Upper lobe of left lung (tissue), 6 donors: ENCODE data around the gene GPC1. TPM values are rescaled to one million over a fixed set of nuclear protein-coding genes. Genes with fewer than 3 reads are reported as not detected.

ENCODE experiments used
- ATAC-seq, 2 donors: fragments of 200-7000 bp; cut with Tn5 transposase; one replicate each; pipeline ENCODE4 v1.9.1; 2022; ENCODE audit warnings: mild to moderate bottlenecking in 2 of 2, moderate library complexity in 2 of 2; ENCODE audit not compliant: low FRiP score in 2 of 2
- DNase-seq, 2 donors: peaks; one replicate each; pipeline ENCODE4 v3.0.0-alpha.2; 2019 to 2020
- H3K27ac ChIP-seq, 4 donors: fragments of 200-600 bp; sonication (generic); one replicate each; pipeline ENCODE4 v1.5.1; 2016 to 2019
- H3K27me3 ChIP-seq, 4 donors: fragments of 200-600 bp; sonication (generic); one replicate each; pipeline ENCODE4 v1.5.1; 2017 to 2019
- H3K36me3 ChIP-seq, 4 donors: fragments of 200-600 bp; sonication (generic); one replicate each; pipeline ENCODE4 v1.5.1; 2016 to 2019
- H3K4me1 ChIP-seq, 4 donors: fragments of 200-600 bp; sonication (generic); one replicate each; pipeline ENCODE4 v1.5.1; 2018 to 2019
- H3K4me3 ChIP-seq, 4 donors: fragments of 200-600 bp; sonication (generic); one replicate each; pipeline ENCODE4 v1.5.1; 2017 to 2019; ENCODE audit warnings: mild to moderate bottlenecking in 2 of 4, moderate library complexity in 1 of 4
- H3K9me3 ChIP-seq, 4 donors: fragments of 200-600 bp; sonication (generic); one replicate each; pipeline ENCODE4 v1.5.1; 2018 to 2019
- CTCF ChIP-seq, 6 experiments: fragments of 450-650 bp in 4 of 6; fragments of 200-600 bp in 2 of 6; sonication (generic) in 2 of 6; IDR thresholded peaks; one replicate each; pipeline ENCODE4 v1.5.1; 2016 to 2019; ENCODE audit warnings: antibody characterized with exemption in 6 of 6
- EP300 ChIP-seq, 4 donors: sonication (generic); formaldehyde crosslinking; IDR thresholded peaks; one replicate each; pipeline ENCODE4 v1.5.1; 2017; ENCODE audit warnings: antibody characterized with exemption in 4 of 4, control low read depth in 2 of 4
- POLR2A ChIP-seq, 4 donors: fragments of 450-650 bp; IDR thresholded peaks; one replicate each; pipeline ENCODE4 v1.5.1; 2016 to 2017; ENCODE audit warnings: antibody characterized with exemption in 4 of 4, mild to moderate bottlenecking in 2 of 4
- POLR2AphosphoS5 ChIP-seq, 2 donors: sonication (generic); formaldehyde crosslinking; IDR thresholded peaks; one replicate each; pipeline ENCODE4 v1.5.1; 2017; ENCODE audit warnings: antibody characterized with exemption in 2 of 2
- WGBS, 2 donors: methylation state at CpG; one replicate each; pipeline ENCODE4 v1.1.5; 2017 to 2018; 5-methylcytosine and 5-hydroxymethylcytosine counted together
- total RNA-seq, 6 donors: library from RNA; depleted of rRNA in 4 of 6; stranded (reverse); fragments of >200 nt in 4 of 6; gene quantifications; one replicate each; pipeline versions ENCODE4 v1.1.0 to v1.2.1, GENCODE V29; 2016 to 2021
- donor health status: DM: no; HTN: no; CAD: no; lungs with moderate emphysema.
- donor health status: DM: no; HTN: yes; CAD: no; lungs with severe emphysema.

GPC1 gene
- total RNA-seq, 6 donors from 2014 or later, result 16.8 to 45.5 (median 33.2) TPM

- Histone ChIP-seq H3K9me3 (no peaks in the 10 kb centered on the region), H3K4me1 (no peaks in the 10 kb centered on the region), H3K27me3 (no peaks in the 10 kb centered on the region), H3K36me3 (no peaks in the 10 kb centered on the region), H3K27ac (no peak overlapping the region), H3K4me3 (no peak overlapping the region)
- whole genome bisulfite sequencing, 2 donors, result 79 to 93% methylated on average over 3 to 12 of the region's 12 CpGs
- DNase-seq (peak in 1 of 2 donors; percentile 41), ATAC-seq (no peak)
- TF ChIP-seq EP300 (IDR thresholded peaks at IDR 0.05), result no peak
- no peak for TF ChIP-seq POLR2AphosphoS5 (IDR thresholded peaks at IDR 0.05)
- no peak for TF ChIP-seq CTCF (IDR thresholded peaks at IDR 0.05)
These were observed 34.2 kb upstream of the GPC1 start for GRCh38 chr2:240401308-240401707.

DNA sequence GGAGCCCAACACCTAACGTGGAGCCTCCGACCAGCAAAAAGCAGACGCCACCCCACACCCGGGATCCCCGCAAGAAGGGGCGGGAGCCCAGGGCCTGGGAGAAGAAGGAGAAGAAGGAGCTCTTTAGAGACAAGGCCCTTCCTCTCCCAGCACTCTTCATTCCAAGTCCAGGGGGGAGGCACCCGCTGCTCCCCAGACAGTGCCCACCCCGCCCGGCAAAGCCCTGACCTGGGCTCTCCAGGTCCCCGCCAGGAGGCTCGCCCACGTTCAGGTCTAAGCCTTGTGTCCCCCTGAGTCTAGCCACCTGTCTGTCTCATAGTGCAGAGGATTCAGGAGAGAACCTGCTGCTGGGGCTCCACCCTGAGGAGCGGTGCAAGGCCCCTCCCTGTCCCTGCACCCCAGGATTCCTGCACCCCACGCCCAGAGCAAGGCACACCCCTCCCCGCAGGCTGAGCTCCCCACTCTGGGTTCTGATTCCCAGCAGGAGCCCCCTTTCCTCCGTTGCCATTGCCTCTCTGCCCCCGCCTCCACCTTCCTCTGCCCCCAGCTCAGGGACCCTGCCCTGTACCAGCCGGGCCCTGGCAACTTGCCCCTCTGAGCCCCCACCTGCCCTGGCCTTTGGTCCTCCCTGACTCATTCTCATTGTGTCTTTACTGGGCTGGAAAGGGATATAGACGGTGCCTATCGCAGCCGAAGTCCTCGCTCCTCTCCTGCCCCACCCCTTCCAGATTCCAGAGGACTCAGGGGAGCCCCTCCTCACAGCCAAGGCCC is 33.5 kb upstream of the GPC1 start:
- Histone ChIP-seq H3K4me1 (no peaks in the 10 kb centered on the region), H3K27ac (no peak overlapping the region), H3K27me3 (no peaks in the 10 kb centered on the region), H3K36me3 (no peaks in the 10 kb centered on the region), H3K9me3 (no peaks in the 10 kb centered on the region), H3K4me3 (no peak overlapping the region)
- ATAC-seq, result no peak
- 85 to 87% methylated on average over 10 to 21 of the region's 22 CpGs for WGBS, 2 donors
- DNase-seq, result peak in 1 of 2 donors; percentile 57
- TF ChIP-seq POLR2A (IDR thresholded peaks at IDR 0.05), result no peak
- no peak for TF ChIP-seq EP300 (IDR thresholded peaks at IDR 0.05)
- no peak for TF ChIP-seq POLR2AphosphoS5 (IDR thresholded peaks at IDR 0.05)
- no peak for TF ChIP-seq CTCF (IDR thresholded peaks at IDR 0.05)

- Histone ChIP-seq H3K27ac (no peak overlapping the region), H3K27me3 (no peaks in the 10 kb centered on the region), H3K36me3 (no peaks in the 10 kb centered on the region), H3K9me3 (no peaks in the 10 kb centered on the region), H3K4me3 (no peak overlapping the region), H3K4me1 (no peaks in the 10 kb centered on the region)
- DNase-seq (peak in 1 of 2 donors; percentile 57), ATAC-seq (no peak)
- WGBS, 2 donors, result 76 to 84% methylated on average over 17 to 18 of the region's 18 CpGs
- TF ChIP-seq CTCF (IDR thresholded peaks at IDR 0.05) (no peak), EP300 (IDR thresholded peaks at IDR 0.05) (no peak), POLR2AphosphoS5 (IDR thresholded peaks at IDR 0.05) (no peak), POLR2A (IDR thresholded peaks at IDR 0.05) (no peak)
These were observed 32.7 kb upstream of the GPC1 start for GRCh38 chr2:240402566-240403272.

DNA sequence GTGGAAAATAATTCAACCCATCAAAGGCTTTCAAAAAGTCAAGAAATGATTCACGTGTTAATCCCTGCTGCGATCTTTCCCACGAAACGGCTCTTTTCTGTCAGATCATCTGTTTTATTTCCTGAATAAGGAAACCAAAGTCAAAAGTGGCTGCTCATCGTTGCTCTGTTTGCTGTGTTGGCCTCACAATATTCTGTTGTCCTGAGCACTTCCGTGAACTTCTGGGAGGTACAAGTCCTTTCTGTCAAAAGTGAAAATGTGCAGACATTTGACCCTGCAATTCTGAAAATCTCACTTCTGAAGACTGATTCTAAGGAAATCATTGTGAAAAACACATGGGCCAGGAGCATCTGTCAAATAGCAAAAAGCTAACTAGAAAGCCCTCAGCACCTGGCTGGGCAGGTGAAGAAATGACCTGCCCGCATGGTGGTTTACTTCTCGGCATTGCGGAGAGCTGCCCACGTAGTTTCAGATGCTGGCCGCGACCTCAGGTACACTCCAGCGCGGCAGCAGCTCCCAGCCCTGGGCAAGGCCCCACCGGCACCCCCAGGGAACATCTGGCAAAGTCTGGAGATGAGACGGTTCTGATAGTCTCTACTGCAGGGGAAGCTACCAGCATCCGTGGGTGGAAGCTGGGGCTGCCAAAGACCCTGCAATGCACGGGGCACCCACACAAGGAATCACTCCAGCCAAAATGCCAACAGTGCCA is 31.9 kb upstream of the GPC1 start:
- Histone ChIP-seq H3K27ac (no peak overlapping the region), H3K36me3 (no peaks in the 10 kb centered on the region), H3K27me3 (no peaks in the 10 kb centered on the region), H3K4me3 (no peak overlapping the region), H3K9me3 (no peaks in the 10 kb centered on the region), H3K4me1 (no peaks in the 10 kb centered on the region)
- TF ChIP-seq EP300 (IDR thresholded peaks at IDR 0.05) (no peak), POLR2A (IDR thresholded peaks at IDR 0.05) (no peak), POLR2AphosphoS5 (IDR thresholded peaks at IDR 0.05) (no peak), CTCF (IDR thresholded peaks at IDR 0.05) (no peak)
- WGBS, 2 donors, result 63 to 84% methylated on average over 18 of the region's 18 CpGs
- DNase-seq (peak; percentile 17 to 56), ATAC-seq (no peak)
